Measurements from ENCODE around the gene PPIC.
"Not testable (repeated sequence)": the region's sequence is repeated elsewhere in the genome, so short reads cannot be mapped to it uniquely, and the experiment has no call there.

DNA sequence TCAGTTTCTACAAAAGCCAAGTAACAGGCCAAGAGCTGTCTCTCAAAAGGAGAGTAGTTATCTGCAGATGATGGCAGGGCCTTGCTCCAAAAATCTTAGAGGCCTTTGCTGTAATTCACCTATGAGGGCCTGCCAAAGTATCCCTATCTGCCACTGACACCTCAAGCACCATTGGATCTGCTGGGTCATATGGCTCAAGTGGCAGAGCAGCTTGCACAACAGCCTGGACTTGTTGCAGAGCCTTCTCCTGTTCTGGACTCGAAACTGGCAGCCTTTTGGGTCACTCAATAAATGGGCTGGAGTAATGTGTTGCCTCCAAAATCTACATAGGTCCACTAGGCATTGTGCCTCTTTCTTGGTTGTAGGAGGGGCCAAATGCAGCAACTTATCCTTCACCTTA lies 62.8 kb downstream of the PPIC start:
- TF ChIP-seq POLR2A, POLR2AphosphoS5, EP300 (IDR thresholded peaks at IDR 0.05): not testable (repeated sequence)
- TF ChIP-seq, protein P1, sequence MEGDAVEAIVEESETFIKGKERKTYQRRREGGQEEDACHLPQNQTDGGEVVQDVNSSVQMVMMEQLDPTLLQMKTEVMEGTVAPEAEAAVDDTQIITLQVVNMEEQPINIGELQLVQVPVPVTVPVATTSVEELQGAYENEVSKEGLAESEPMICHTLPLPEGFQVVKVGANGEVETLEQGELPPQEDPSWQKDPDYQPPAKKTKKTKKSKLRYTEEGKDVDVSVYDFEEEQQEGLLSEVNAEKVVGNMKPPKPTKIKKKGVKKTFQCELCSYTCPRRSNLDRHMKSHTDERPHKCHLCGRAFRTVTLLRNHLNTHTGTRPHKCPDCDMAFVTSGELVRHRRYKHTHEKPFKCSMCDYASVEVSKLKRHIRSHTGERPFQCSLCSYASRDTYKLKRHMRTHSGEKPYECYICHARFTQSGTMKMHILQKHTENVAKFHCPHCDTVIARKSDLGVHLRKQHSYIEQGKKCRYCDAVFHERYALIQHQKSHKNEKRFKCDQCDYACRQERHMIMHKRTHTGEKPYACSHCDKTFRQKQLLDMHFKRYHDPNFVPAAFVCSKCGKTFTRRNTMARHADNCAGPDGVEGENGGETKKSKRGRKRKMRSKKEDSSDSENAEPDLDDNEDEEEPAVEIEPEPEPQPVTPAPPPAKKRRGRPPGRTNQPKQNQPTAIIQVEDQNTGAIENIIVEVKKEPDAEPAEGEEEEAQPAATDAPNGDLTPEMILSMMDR (IDR thresholded peaks at IDR 0.05): not testable (repeated sequence)
